IgD-negative memory B cell (primary cell): Measurements from ENCODE around the gene HEATR5B. TPM values are rescaled to one million over a fixed set of nuclear protein-coding genes. Genes with fewer than 3 reads are reported as not detected.
"Not testable (repeated sequence)": the region's sequence is repeated elsewhere in the genome, so short reads cannot be mapped to it uniquely, and the experiment has no call there.

ENCODE experiments used
- H3K27ac Mint-ChIP-seq, 3 donors: one replicate each; pipeline ENCODE4 v1.8.0; 2020 to 2022; ENCODE audit warnings: mild to moderate bottlenecking in 3 of 3, mixed read lengths in 3 of 3, moderate library complexity in 1 of 3
- H3K27me3 Mint-ChIP-seq: one replicate; pipeline ENCODE4 v1.8.0; 2021; ENCODE audit warnings: mixed read lengths
- H3K36me3 Mint-ChIP-seq: one replicate; pipeline ENCODE4 v1.8.0; 2020; ENCODE audit warnings: mild to moderate bottlenecking, mixed read lengths
- H3K4me1 Mint-ChIP-seq, 3 donors: one replicate each; pipeline ENCODE4 v1.8.0; 2020 to 2022; ENCODE audit warnings: mixed read lengths in 3 of 3, mild to moderate bottlenecking in 1 of 3
- H3K4me3 Mint-ChIP-seq, 4 donors: one replicate each; pipeline ENCODE4 v1.8.0; 2020 to 2022; ENCODE audit warnings: mild to moderate bottlenecking in 4 of 4, mixed read lengths in 4 of 4, moderate library complexity in 3 of 4
- H3K9me3 Mint-ChIP-seq, 3 donors: one replicate each; pipeline ENCODE4 v1.8.0; 2020 to 2021; ENCODE audit warnings: mixed read lengths in 3 of 3, mild to moderate bottlenecking in 1 of 3
- polyA plus RNA-seq: library from polyadenylated mRNA; unstranded; fragments of 300-500 nt; fragmentation: Illumina TruSeq; gene quantifications from one replicate; pipeline ENCODE4 v1.2.3, GENCODE V29; 2021

HEATR5B gene
- polyA plus RNA-seq, 1 donor from 2014 or later = 11.0 TPM

DNA sequence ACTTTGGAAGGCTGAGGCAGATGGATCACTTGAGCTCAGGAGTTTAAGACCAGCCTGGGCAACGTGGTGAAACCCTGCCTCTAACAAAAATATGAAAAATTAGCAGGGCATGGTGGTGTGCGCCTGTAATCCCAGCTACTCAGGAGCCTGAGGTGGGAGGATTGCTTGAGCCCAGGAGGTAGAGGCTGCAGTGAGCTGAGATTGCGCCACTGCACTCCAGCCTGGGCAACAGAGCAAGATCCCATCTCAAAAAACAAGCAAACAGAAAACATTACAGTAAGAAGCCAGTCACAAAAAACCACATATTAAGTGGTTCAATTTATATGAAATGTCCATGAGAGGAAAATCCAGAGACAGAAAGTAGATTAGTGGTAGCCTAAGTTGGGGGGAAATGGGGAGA, 105.2 kb downstream of the HEATR5B start:
- H3K9me3 Mint-ChIP-seq, H3K36me3 Mint-ChIP-seq, H3K4me1 Mint-ChIP-seq, H3K4me3 Mint-ChIP-seq, H3K27me3 Mint-ChIP-seq: not testable (repeated sequence)
- peak overlapping the region in 2 of 3 donors; percentile 8 to 32 for H3K27ac Mint-ChIP-seq

DNA sequence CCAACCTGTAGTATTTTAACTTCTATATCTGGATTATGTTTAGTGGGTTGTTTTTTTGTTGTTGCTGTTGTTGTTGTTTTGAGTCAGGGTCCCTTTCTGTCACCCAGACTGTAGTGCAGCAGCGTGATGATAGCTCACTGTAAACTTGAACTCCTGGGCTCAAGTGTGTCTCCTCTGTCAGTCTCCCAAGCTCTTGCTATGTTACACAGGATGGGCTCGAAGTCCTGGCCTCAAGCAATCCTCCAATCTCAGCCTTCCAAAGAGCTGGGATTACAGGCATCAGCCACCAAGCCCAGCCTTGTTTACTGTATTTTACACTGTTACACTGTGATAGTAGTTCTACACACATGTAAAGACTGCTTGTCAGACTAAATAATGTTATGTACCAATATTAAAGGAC, 108.1 kb downstream of the HEATR5B start:
- H3K4me3 Mint-ChIP-seq = no peak overlapping the region
- H3K4me1 Mint-ChIP-seq = no peaks in the 10 kb centered on the region
- no peak overlapping the region for H3K27ac Mint-ChIP-seq
- H3K9me3 Mint-ChIP-seq = no peaks in the 10 kb centered on the region
- no peaks in the 10 kb centered on the region for H3K27me3 Mint-ChIP-seq
- peaks cover 7% of the 10 kb centered on the region for H3K36me3 Mint-ChIP-seq

DNA sequence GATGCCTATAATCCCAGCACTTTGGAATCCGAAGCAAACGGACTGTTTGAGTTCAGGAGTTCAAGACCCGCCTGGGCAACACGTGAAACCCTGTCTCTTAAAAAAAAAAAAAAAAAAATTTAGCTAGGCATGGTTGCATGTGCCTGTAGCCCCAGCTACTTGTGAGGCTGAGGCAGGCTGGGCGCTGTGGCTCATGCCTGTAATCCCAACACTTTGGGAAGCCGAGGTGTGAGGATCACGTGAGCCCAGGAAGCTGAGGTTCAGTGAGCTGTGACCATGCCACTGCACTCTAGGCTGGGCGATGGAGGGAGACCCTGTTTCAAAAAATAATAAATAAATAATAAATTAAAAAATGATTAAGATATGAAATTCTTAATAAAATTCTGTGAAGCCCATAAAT, 108.9 kb downstream of the HEATR5B start:
- Mint-ChIP-seq H3K9me3 (no peaks in the 10 kb centered on the region), H3K4me3 (no peak overlapping the region), H3K36me3 (peaks cover 7% of the 10 kb centered on the region), H3K27me3 (no peaks in the 10 kb centered on the region), H3K4me1 (no peaks in the 10 kb centered on the region), H3K27ac (no peak overlapping the region)

DNA sequence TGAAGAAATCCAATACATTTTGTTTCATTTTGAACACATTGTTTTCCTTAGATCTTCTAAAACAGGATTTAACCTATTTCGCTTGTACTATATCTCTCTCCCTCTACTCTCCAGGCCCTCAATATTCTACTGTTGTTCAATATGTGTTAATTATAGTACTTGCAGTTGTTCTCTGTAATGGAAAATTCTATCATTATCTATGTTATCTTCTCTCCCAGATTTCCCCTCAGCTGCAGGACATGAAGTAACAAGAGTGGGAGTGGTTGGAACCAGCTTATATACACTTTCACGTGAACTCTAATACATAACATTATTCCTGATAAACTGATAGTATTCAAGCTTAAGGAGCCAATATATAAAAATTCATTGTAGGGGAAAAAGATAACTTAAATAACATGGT, 110.9 kb downstream of the HEATR5B start:
- Mint-ChIP-seq H3K4me3 (no peak overlapping the region), H3K4me1 (no peaks in the 10 kb centered on the region), H3K27me3 (no peaks in the 10 kb centered on the region), H3K27ac (no peak overlapping the region), H3K36me3 (peaks cover 5% of the 10 kb centered on the region), H3K9me3 (no peaks in the 10 kb centered on the region)

DNA sequence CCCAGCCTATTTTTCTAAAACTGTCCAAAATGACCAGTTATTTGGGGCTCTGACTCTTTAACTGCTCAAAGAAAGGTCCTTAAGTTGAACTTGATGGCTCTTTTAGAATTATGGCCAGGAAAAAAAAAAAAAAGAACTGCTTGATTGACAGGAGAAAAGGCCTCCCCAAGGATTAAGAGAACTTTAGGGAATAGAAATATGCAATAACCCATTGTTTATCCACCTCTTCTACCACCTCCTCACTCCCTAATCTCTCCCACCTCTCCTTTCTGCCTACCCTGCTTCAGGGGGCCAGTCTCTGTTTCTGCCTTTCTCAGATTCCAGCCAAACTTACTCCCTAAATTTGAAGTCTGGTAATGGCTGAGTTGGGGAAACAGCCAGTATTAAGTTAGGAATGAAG, 112.2 kb downstream of the HEATR5B start:
- Mint-ChIP-seq H3K9me3 (no peaks in the 10 kb centered on the region), H3K36me3 (peaks cover 2% of the 10 kb centered on the region)

DNA sequence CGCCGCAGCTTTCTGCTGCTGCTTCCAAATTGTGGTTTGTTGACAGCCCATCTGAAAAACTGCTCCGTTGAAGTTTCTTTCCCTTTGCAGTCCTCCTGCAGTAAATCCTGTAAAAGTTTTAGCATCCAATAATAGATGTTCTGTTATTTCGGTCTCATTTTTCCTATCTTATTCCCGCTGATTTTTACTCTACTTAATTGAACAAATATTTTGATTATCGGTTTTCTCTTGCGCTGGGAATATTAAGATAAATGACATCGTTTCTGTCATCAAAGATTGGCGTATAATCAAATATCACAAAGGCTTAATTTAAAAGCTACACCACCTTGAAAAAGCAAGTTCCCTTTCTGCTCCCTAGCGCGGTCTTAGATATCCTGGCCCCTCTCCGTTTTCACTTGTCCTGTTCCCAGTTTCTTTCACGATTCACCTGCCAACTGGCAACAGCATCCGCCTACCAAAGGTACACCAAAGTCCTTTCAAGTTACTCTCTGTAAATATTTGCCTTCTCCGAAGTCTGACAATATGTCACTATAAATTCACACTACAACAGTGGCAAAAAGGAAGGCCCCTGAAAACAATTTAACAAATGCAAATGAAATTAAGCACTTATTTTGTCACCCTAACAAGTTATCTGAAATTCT, 116.8 kb downstream of the HEATR5B start:
- H3K9me3 Mint-ChIP-seq = no peaks in the 10 kb centered on the region
- no peaks in the 10 kb centered on the region for H3K27me3 Mint-ChIP-seq
- H3K4me1 Mint-ChIP-seq = peaks cover 21 to 35% (median 34%) of the 10 kb centered on the region in 3 donors
- H3K4me3 Mint-ChIP-seq = peak overlapping the region; percentile 95 to 98 (median 96)
- peak overlapping the region; percentile 98 to 99 (median 98) for H3K27ac Mint-ChIP-seq
- peaks cover 2% of the 10 kb centered on the region for H3K36me3 Mint-ChIP-seq

More for the DNA sequence above, 112.2 kb downstream of the HEATR5B start:
- Mint-ChIP-seq H3K4me3 (peak overlapping the region in 2 of 4 donors; percentile 37 to 46), H3K4me1 (peaks cover 0 to 9% (median 7%) of the 10 kb centered on the region in 3 donors), H3K27me3 (no peaks in the 10 kb centered on the region), H3K27ac (peak overlapping the region in 1 of 3 donors; percentile 77)

DNA sequence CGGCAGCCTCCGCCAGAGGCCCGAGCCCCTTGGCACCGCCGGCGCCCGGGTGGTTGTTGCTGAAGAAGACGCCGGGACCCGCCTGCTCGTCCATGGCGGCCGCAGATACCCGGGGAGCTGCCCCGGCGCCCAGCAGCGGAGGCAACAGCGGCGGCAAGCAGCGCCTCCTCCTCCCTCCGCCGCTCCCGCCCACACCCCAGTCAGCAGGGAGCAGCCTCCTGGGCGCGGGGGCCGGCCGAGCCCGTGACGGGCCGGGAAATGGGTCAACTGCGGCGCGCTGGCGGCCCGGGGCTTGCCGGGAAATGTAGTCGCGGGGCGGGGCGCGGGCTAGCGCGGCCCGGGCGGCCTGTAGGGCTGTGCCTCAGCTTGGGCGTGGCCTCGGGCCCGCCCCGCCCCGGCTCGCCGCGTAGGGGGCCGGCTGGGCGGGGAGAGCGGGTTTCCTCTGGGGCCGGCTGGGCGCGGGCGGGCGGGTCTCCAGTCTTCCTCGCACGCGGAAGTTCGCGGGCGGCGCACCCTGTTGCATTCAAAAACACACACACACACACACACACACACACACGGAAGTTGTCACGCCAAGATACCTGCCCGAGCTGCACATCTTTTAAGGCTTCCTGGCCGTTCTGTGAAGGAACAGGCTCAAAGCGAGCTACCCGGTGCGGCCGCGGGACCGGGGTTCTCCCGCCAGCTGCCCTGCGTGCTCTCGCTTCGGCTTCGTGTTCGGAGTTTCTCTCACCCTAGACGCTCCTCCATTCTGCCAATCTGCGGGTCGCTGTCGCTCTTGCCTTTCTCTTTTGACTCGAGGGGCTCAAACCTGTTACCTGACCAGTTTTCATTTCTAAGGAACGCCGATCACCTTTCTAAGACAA, 117.6 kb downstream of the HEATR5B start, which contains the start of gene STRN:
STRN (minus strand) TSS at position 167 of the 866 bp plus-strand sequence; CDS start at position 94, 73 bp downstream.
- Mint-ChIP-seq H3K27ac (peak within 1 kb of the TSS; percentile 98 to 99 (median 98)), H3K4me3 (peak within 1 kb of the TSS; percentile 95 to 99 (median 97)), H3K4me1 (peaks cover 29 to 39% (median 38%) of the 10 kb centered on the region in 3 donors), H3K36me3 (peaks cover 5% of the 10 kb centered on the region), H3K27me3 (no peaks in the 10 kb centered on the region), H3K9me3 (no peaks in the 10 kb centered on the region)

DNA sequence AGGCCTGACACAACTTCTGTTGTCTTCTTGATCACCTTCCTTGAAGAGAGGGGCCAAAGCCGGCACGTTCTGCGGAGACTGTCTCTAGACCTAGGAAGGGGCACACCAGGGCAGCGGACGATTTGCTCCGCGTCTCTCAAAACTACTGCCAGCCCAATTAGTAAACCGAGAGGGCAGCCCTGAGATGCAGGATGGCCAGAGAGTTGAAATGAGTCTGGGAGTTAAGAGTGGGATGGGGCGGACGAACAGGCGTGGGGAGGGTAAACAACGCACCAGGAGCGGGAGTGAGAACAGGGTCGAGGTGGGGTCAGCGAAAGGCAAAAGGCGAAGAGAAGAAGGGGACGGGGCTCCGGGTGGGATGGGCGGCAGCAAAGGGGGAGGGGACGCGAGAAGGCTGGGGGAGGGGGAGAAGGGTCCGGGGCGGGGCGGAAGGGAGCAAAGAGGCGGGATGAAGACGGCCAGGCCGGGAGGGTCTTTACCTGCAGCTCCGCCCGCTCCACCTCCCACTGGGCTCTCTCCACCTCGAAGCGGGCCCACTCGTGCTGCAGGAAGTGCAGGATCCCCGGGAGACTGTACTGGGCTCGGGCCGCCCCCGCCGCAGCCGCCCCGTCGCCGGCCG, 118.3 kb downstream of the HEATR5B start:
- Mint-ChIP-seq H3K27me3 (no peaks in the 10 kb centered on the region), H3K36me3 (peaks cover 5% of the 10 kb centered on the region), H3K4me3 (peak overlapping the region; percentile 95 to 99 (median 97)), H3K9me3 (no peaks in the 10 kb centered on the region), H3K4me1 (peaks cover 32 to 43% (median 42%) of the 10 kb centered on the region in 3 donors), H3K27ac (peak overlapping the region; percentile 65 to 90 (median 67))

DNA sequence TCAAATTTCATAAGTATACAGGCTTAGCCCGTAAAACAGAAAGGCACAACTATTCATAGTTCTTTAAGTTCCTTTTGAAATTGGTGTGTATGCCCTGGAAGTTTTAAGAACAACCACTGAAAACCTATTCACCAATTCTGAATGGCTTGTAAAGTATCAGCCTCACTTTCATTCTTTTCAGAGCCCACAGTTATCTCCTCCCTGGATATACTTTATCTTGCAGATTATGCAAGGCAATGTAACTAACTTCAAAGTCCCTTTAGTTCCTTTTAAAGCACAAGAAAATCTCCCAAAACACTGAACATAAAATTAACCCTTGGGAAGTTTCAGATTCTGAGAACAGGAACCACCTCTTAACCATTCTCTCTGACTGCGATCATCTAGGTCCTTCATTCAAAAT, 119.0 kb downstream of the HEATR5B start:
- H3K4me3 Mint-ChIP-seq = peak overlapping the region; percentile 95 to 99 (median 97)
- H3K27me3 Mint-ChIP-seq = no peaks in the 10 kb centered on the region
- peaks cover 4% of the 10 kb centered on the region for H3K36me3 Mint-ChIP-seq
- H3K4me1 Mint-ChIP-seq = peaks cover 32 to 46% (median 42%) of the 10 kb centered on the region in 3 donors
- H3K9me3 Mint-ChIP-seq = no peaks in the 10 kb centered on the region
- peak overlapping the region; percentile 60 to 90 (median 65) for H3K27ac Mint-ChIP-seq

DNA sequence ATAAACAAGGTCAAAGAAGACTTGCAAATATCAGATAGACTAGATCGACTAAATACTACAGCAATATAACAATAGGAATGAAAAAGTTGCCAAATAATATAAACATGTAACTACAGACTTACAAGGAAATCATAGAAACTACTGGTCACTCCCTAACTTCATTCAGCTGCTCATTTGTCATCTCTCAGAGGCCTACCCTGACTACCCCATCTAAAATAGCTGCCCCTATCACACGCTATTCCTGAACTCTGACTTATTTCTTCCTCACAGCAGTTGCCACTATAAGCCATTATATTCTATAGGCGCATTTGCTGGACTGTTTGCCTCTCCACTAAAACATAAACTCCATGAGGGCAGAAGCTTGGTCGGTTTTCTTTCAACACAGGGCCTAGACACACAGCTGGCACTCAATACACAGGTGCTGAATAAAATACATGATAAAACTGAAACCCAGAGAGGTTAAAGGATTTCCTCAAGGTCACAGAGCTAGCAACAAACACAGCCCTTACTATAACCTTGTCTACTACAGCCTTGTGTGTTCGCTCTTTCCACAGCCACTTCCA, 119.6 kb downstream of the HEATR5B start:
- Mint-ChIP-seq H3K36me3 (peaks cover 4% of the 10 kb centered on the region), H3K27ac (peak overlapping the region in 2 of 3 donors; percentile 60 to 90), H3K4me3 (peak overlapping the region; percentile 95 to 99 (median 97)), H3K9me3 (no peaks in the 10 kb centered on the region), H3K27me3 (no peaks in the 10 kb centered on the region), H3K4me1 (peaks cover 32 to 48% (median 43%) of the 10 kb centered on the region in 3 donors)

DNA sequence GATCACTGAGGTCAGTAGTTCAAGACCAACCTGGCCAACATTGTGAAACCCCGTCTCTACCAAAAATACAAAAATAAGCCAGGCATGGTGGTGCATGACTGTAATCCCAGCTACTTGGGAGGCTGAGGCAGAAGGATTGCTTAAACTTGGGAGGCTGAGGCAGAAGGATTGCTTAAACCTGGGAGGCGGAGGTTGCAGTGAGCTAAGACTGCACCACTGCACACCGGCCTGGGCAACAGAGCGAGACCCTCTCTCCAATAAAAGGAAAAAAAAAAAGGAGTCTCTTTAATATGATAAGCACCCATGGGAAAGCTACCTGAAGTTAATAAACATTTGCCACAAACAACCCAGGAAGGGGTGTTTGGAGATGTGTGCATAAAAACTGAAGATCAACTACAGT, 120.4 kb downstream of the HEATR5B start:
- Mint-ChIP-seq H3K27ac (no peak overlapping the region), H3K4me3 (peak overlapping the region in 1 of 4 donors; percentile 13), H3K9me3 (no peaks in the 10 kb centered on the region), H3K36me3 (peaks cover 4% of the 10 kb centered on the region), H3K27me3 (no peaks in the 10 kb centered on the region), H3K4me1 (peaks cover 37 to 50% (median 48%) of the 10 kb centered on the region in 3 donors)

DNA sequence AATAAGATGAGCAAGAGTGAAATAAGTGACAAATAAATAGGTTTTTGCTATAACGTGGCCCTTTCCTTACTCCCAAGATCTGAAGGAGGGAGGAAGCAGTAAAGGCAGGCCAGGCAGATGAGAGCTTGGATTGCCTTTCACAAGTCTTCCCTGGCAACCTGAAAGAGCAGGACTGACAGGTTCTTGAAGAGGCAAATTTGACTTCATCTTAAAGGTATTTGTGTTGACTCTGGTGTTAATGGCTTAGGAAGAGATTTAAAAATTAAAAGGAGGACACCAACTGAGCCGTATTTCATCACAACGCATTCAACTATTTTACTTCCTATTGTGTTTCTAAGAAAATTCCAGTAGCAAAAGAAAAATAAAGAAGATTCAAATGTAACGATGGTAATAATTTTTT, 121.1 kb downstream of the HEATR5B start:
- no peaks in the 10 kb centered on the region for H3K27me3 Mint-ChIP-seq
- H3K9me3 Mint-ChIP-seq = no peaks in the 10 kb centered on the region
- peak overlapping the region in 2 of 3 donors; percentile 29 to 66 for H3K27ac Mint-ChIP-seq
- peak overlapping the region in 1 of 4 donors; percentile 13 for H3K4me3 Mint-ChIP-seq
- peaks cover 41 to 54% (median 52%) of the 10 kb centered on the region in 3 donors for H3K4me1 Mint-ChIP-seq
- H3K36me3 Mint-ChIP-seq = peaks cover 4% of the 10 kb centered on the region

DNA sequence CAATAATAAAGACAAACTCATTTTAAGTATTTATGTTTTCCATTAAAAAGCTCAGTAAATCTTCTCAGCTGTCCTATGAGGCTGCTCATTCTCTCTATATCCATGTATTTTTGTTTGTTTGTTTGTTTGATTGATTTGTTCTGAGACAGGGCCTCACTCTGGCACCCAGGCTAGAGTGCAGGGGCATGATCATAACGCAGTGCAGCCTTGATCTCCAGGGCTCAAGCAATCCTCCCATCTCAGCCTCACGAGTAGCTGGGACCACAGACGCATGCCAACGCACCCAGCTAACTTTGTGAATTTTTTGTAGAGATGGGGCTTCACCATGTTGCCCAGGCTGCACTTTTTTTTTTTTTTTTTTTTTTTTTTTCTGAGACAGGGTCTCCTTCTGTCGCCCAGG, 123.4 kb downstream of the HEATR5B start:
- no peaks in the 10 kb centered on the region for H3K9me3 Mint-ChIP-seq
- H3K27me3 Mint-ChIP-seq = no peaks in the 10 kb centered on the region
- H3K36me3 Mint-ChIP-seq = peaks cover 4% of the 10 kb centered on the region
- no peak overlapping the region for H3K4me3 Mint-ChIP-seq
- H3K4me1 Mint-ChIP-seq = peaks cover 41 to 46% (median 44%) of the 10 kb centered on the region in 3 donors
- no peak overlapping the region for H3K27ac Mint-ChIP-seq

DNA sequence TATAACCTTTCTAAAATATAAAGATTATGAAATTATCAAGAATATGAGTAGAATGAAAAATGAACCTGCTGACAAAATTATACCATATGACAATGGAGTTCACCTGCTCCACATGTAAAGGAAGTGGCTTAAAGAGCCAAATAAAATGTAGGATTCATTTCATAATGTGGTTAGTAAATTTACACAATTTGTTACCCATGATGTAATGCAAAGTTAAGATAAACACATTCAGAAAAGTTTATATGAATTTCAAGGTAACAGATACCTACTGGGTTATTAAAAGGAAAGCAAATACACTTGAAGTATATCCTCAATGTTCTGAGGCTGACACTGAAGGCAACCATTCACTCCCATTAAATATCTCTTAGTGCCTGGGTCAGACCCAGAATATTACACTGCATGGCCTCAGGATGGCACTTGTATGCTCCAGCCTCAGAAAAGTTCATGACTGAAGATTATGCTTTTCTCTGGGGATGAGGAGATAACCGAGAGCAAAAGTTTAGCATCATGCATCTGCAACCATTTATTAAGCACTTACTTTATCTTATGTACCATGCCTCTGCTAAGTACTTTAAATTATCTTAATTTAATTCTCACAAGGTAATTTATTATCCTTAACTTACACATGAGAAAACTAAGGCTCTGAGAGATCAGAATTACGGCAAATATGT, 124.0 kb downstream of the HEATR5B start:
- Mint-ChIP-seq H3K4me3 (no peak overlapping the region), H3K27ac (no peak overlapping the region), H3K36me3 (peaks cover 4% of the 10 kb centered on the region), H3K27me3 (no peaks in the 10 kb centered on the region), H3K4me1 (peaks cover 38 to 45% (median 39%) of the 10 kb centered on the region in 3 donors), H3K9me3 (no peaks in the 10 kb centered on the region)
